Heart left ventricle (tissue), 16 donors: Measurements from ENCODE around the gene UBA7. TPM values are rescaled to one million over a fixed set of nuclear protein-coding genes. Genes with fewer than 3 reads are reported as not detected.

Experiments
- ATAC-seq, 4 donors: fragments of 200-7000 bp; cut with Tn5 transposase; one replicate each; pipeline ENCODE4 v1.9.1; 2020 to 2022; ENCODE audit warnings: moderate library complexity in 4 of 4, mild to moderate bottlenecking in 3 of 4, moderate number of reproducible peaks in 1 of 4
- DNase-seq, 5 donors: peaks; one replicate each; pipeline ENCODE4 v3.0.0-alpha.2; 2020
- H3K27ac ChIP-seq, 12 donors: fragments of 200-600 bp; sonication (generic) in 4 of 12; one replicate each; pipeline versions ENCODE4 v1.5.0 to v1.8.0; 2016 to 2022; ENCODE audit warnings: mild to moderate bottlenecking in 2 of 12
- H3K27me3 ChIP-seq, 9 donors: fragments of 200-600 bp; sonication (generic) in 2 of 9; one replicate each; pipeline versions ENCODE4 v1.5.1 to v1.8.0; 2016 to 2022; ENCODE audit warnings: mild to moderate bottlenecking in 3 of 9
- H3K36me3 ChIP-seq, 9 donors: fragments of 200-600 bp; sonication (generic) in 2 of 9; one replicate each; pipeline versions ENCODE4 v1.5.0 to v1.8.0; 2018 to 2022; ENCODE audit warnings: mild to moderate bottlenecking in 2 of 9
- H3K4me1 ChIP-seq, 12 donors: fragments of 200-600 bp; sonication (generic) in 4 of 12; one replicate each; pipeline versions ENCODE4 v1.5.0 to v1.8.0; 2016 to 2022; ENCODE audit warnings: mild to moderate bottlenecking in 3 of 12
- H3K4me3 ChIP-seq, 12 donors: fragments of 200-600 bp; sonication (generic) in 4 of 12; one replicate each; pipeline versions ENCODE4 v1.5.0 to v1.8.0; 2017 to 2022; ENCODE audit warnings: mild to moderate bottlenecking in 9 of 12, moderate library complexity in 4 of 12
- H3K9me3 ChIP-seq, 12 donors: fragments of 200-600 bp; sonication (generic) in 4 of 12; one replicate each; pipeline versions ENCODE4 v1.5.0 to v1.8.0; 2016 to 2022; ENCODE audit warnings: mild to moderate bottlenecking in 1 of 12
- CTCF ChIP-seq, 12 donors: fragments of 200-600 bp; sonication (generic) in 4 of 12; IDR thresholded peaks; one replicate each; pipeline versions ENCODE4 v1.5.0 to v1.8.0; 2018 to 2022; ENCODE audit warnings: antibody characterized with exemption in 12 of 12, mild to moderate bottlenecking in 5 of 12
- POLR2A ChIP-seq, 2 donors: fragments of 450-650 bp; IDR thresholded peaks; one replicate each; pipeline ENCODE4 v1.6.1; 2017; ENCODE audit warnings: antibody characterized with exemption in 2 of 2, mild to moderate bottlenecking in 2 of 2, moderate library complexity in 2 of 2
- WGBS, 4 donors: extraction: QIAGEN DNeasy Blood & Tissue Kit in 2 of 4; methylation state at CpG; one replicate each; pipeline versions ENCODE4 v1.1.5 to v1.1.7; 2013 to 2018; 5-methylcytosine and 5-hydroxymethylcytosine counted together
- intact Hi-C, 10 donors: fragments of 100-400 bp; cut with DNase I; formaldehyde crosslinking; loops; one replicate each; pipeline versions ENCODE4 v1.11.1 to v1.14.2; 2022
- microRNA-seq, 4 donors: library from miRNA; unstranded; fragments of <30 nt; microRNA quantifications; one replicate each; pipeline versions ENCODE4 to v1.2.0, GENCODE V29; 2017 to 2020
- polyA plus RNA-seq, 2 donors: library from polyadenylated mRNA; stranded (reverse); fragments of 200-250 nt; gene quantifications; one replicate each; pipeline ENCODE4 v1.2.3, GENCODE V29; 2013
- total RNA-seq, 9 donors: library from RNA; depleted of rRNA in 2 of 9; stranded (reverse); fragments of >200 nt in 2 of 9; fragmentation: NEBNext Ultra II Directional in 3 of 9; extraction: Animal tissue kit (Norgen Biotek cat#: 25700) in 3 of 9; gene quantifications; one replicate each; pipeline versions ENCODE4 v1.1.0 to v1.2.4, GENCODE V29; 2016 to 2023
- donor health status: ischemic (EF 13 %, LVEDD 7.1; RV severe dilation, severe dysfunction).
- donor health status: healthy with polysubstance abuse.
- donor health status: DM: no; HTN: yes; CAD: no.
- donor health status: DM: no; HTN: no; CAD: no.
- donor health status: ischemic (EF 25% LVEDD 6.9; RV normal size, moderate dysfunction).
- donor health status: ischemic (EF 25% LVEDD 5.7; RV mildly dilated, moderate dysfunction).
- donor health status: healthy.
- donor health status: DM: yes; HTN: yes; CAD: no.
- donor health status: ischemic (EF 35%, LVEDD 5.7; RV mildly dilated, moderate dysfunction).
- donor health status: nonischemic (EF 11% LVEDD 7.7; RV severe dilation, severe dysfunction).
- donor health status: DM: yes; HTN: yes; CAD: no.
- donor health status: PGD.
- donor health status: ischemic (EF 29% LVEDD 5.4; RV normal size, mild dysfunction).
- donor health status: nonischemic (EF 23%, LVEDD 6.1; RV moderate dilation, normal function).

The UBA7 gene
- total and polyA plus RNA-seq, 11 donors: 8.5 to 72.1 (median 22.1) TPM

- 67 to 74% (median 70%) methylated on average over 1 of the region's 1 CpG for WGBS, 4 donors
- DNase-seq (no peak), ATAC-seq (no peak)
- Histone ChIP-seq H3K36me3 (peaks cover 0 to 7% (median 0%) of the 10 kb centered on the region in 9 donors), H3K4me3 (no peak overlapping the region), H3K27ac (no peak overlapping the region), H3K4me1 (peaks cover 0 to 43% (median 6%) of the 10 kb centered on the region in 12 donors), H3K9me3 (no peaks in the 10 kb centered on the region), H3K27me3 (no peaks in the 10 kb centered on the region)
- TF ChIP-seq CTCF (IDR thresholded peaks at IDR 0.05) (no peak), POLR2A (IDR thresholded peaks at IDR 0.05) (no peak)
- intact Hi-C loops: no loop called here
These were observed 57.7 kb downstream of the UBA7 start for GRCh38 chr3:49756036-49756435.

Small RNA genes within 50 kb of the gene (microRNA-seq; reads per million reads assigned to microRNA genes)
- gene MIR5193: 0 to 1.3 (median 0.30) reads per million in 4 donors

Other genes starting within 250 kb of the UBA7 start
- 100 to 1,000 TPM in 6 of 9 donors, 10 to 100 TPM in 3; 74.6 to 136 (median 105) TPM for gene APEH, start 139.6 kb downstream of the UBA7 start, total RNA-seq
- gene APEH, start 139.6 kb downstream of the UBA7 start, polyA plus RNA-seq: 10 to 100 TPM; 18.3 to 84.9 TPM
- gene MST1, start 124.5 kb downstream of the UBA7 start, total RNA-seq: 10 to 100 TPM in 1 of 9 donors, 1 to 10 TPM in 8; 1.8 to 29.4 (median 3.2) TPM
- gene MST1, start 124.5 kb downstream of the UBA7 start, polyA plus RNA-seq: 1 to 10 TPM; 2.0 to 4.4 TPM
- gene RNF123, start 124.4 kb downstream of the UBA7 start, total RNA-seq: 10 to 100 TPM; 44.6 to 61.4 (median 49.5) TPM
- gene RNF123, start 124.4 kb downstream of the UBA7 start, polyA plus RNA-seq: 10 to 100 TPM; 27.7 to 28.5 TPM
- 1 to 10 TPM in 1 of 9 donors, under 1 TPM in 2, not detected in 6; 0.14 to 1.4 (median 0.40) TPM for gene AMIGO3, start 94.3 kb downstream of the UBA7 start, total RNA-seq
- under 1 TPM; 0.69 to 0.76 TPM for gene AMIGO3, start 94.3 kb downstream of the UBA7 start, polyA plus RNA-seq
- 10 to 100 TPM in 8 of 9 donors, 1 to 10 TPM in 1; 9.4 to 21.8 (median 13.7) TPM for gene GMPPB, start 90.0 kb downstream of the UBA7 start, total RNA-seq
- gene GMPPB, start 90.0 kb downstream of the UBA7 start, polyA plus RNA-seq: 10 to 100 TPM in 1 of 2 donors, 1 to 10 TPM in 1; 7.6 to 53.7 TPM
- gene IP6K1, start 27.4 kb downstream of the UBA7 start, total RNA-seq: 10 to 100 TPM; 12.6 to 36.6 (median 20.4) TPM
- gene IP6K1, start 27.4 kb downstream of the UBA7 start, polyA plus RNA-seq: 10 to 100 TPM in 1 of 2 donors, 1 to 10 TPM in 1; 8.9 to 29.3 TPM
- gene CDHR4, start 14.1 kb downstream of the UBA7 start, total RNA-seq: not detected
- gene CDHR4, start 14.1 kb downstream of the UBA7 start, polyA plus RNA-seq: not detected
- 1 to 10 TPM; 1.1 to 5.0 (median 3.3) TPM for gene INKA1, start 10.7 kb downstream of the UBA7 start, total RNA-seq
- gene INKA1, start 10.7 kb downstream of the UBA7 start, polyA plus RNA-seq: 1 to 10 TPM; 3.0 to 4.2 TPM
- gene TRAIP, start 42.6 kb upstream of the UBA7 start, total RNA-seq: 1 to 10 TPM in 3 of 9 donors, under 1 TPM in 5, not detected in 1; 0.37 to 6.3 (median 0.99) TPM
- gene TRAIP, start 42.6 kb upstream of the UBA7 start, polyA plus RNA-seq: 1 to 10 TPM in 1 of 2 donors, under 1 TPM in 1; 0.72 to 1.3 TPM
- not detected for gene CAMKV, start 56.0 kb upstream of the UBA7 start, total RNA-seq
- not detected for gene CAMKV, start 56.0 kb upstream of the UBA7 start, polyA plus RNA-seq
- 1 to 10 TPM in 8 of 9 donors, under 1 TPM in 1; 0.79 to 8.9 (median 1.8) TPM for gene MST1R, start 89.9 kb upstream of the UBA7 start, total RNA-seq
- gene MST1R, start 89.9 kb upstream of the UBA7 start, polyA plus RNA-seq: 1 to 10 TPM; 1.0 to 2.5 TPM
- gene MON1A, start 115.9 kb upstream of the UBA7 start, total RNA-seq: 10 to 100 TPM in 2 of 9 donors, 1 to 10 TPM in 7; 4.8 to 13.0 (median 7.7) TPM
- gene MON1A, start 115.9 kb upstream of the UBA7 start, polyA plus RNA-seq: 10 to 100 TPM in 1 of 2 donors, 1 to 10 TPM in 1; 5.2 to 16.3 TPM
- 10 to 100 TPM; 21.1 to 41.4 (median 32.6) TPM for gene RBM6, start 126.2 kb upstream of the UBA7 start, total RNA-seq
- gene RBM6, start 126.2 kb upstream of the UBA7 start, polyA plus RNA-seq: 10 to 100 TPM; 27.6 to 75.1 TPM